Activated CD8-positive, alpha-beta memory T cell treated with anti-CD3 and anti-CD28 coated beads for 4 hours (primary cell): ENCODE data around the gene FOXO4.

Experiments used
- DNase-seq, 2 donors: peaks; one replicate each; pipeline ENCODE4 v3.0.0-alpha.2; 2020; ENCODE audit warnings: low read depth in 2 of 2

FOXO4 gene

GRCh38 chrX:71098951-71099506 is 3.4 kb downstream of the FOXO4 start:
- DNase-seq, result no peak

- DNase-seq, result no peak
Observed at GRCh38 chrX:71099736-71100135, 4.1 kb downstream of the FOXO4 start.

GRCh38 chrX:71100581-71101505 is 5.2 kb downstream of the FOXO4 start:
- DNase-seq, result no peak

- DNase-seq, result no peak
Observed at GRCh38 chrX:71102292-71102691, 6.6 kb downstream of the FOXO4 start.

- DNase-seq, result peak in 1 of 2 donors; percentile 25
Observed at GRCh38 chrX:71103110-71103983, 7.7 kb downstream of the FOXO4 start.

- no peak for DNase-seq
Observed at GRCh38 chrX:71105628-71106027, 10.0 kb downstream of the FOXO4 start.

- DNase-seq, result no peak
Observed at GRCh38 chrX:71106427-71106826, 10.8 kb downstream of the FOXO4 start, which contains the start of gene CXorf65. Gene CXorf65, minus strand, starts transcription at chrX:71106740. Its CDS starts 184 bp downstream, at chrX:71106556.

- DNase-seq, result no peak
Observed at GRCh38 chrX:71107245-71107644, 11.6 kb downstream of the FOXO4 start.

- DNase-seq, result no peak
Observed at GRCh38 chrX:71107762-71108360, 12.2 kb downstream of the FOXO4 start.

GRCh38 chrX:71109051-71109450 is 13.4 kb downstream of the FOXO4 start:
- DNase-seq, result no peak

- DNase-seq, result peak; percentile 66 to 72
Observed at GRCh38 chrX:71111141-71111843, 15.6 kb downstream of the FOXO4 start, which contains the start of gene IL2RG. Gene IL2RG, minus strand, starts transcription at chrX:71111577. Its CDS starts 38 bp downstream, at chrX:71111539.

- DNase-seq, result no peak
Observed at GRCh38 chrX:71111921-71112431, 16.3 kb downstream of the FOXO4 start.

GRCh38 chrX:71117358-71117757 is 21.7 kb downstream of the FOXO4 start:
- no peak for DNase-seq

GRCh38 chrX:71118032-71118984 is 22.7 kb downstream of the FOXO4 start, which contains the start of gene MED12:
Gene MED12, plus strand, starts transcription at chrX:71118596. Its CDS starts 159 bp downstream, at chrX:71118755.
- DNase-seq, result peak; percentile 56 to 63

- no peak for DNase-seq
Observed at GRCh38 chrX:71118985-71119535, 23.4 kb downstream of the FOXO4 start.

GRCh38 chrX:71128166-71128833 is 32.6 kb downstream of the FOXO4 start:
- no peak for DNase-seq

GRCh38 chrX:71128915-71129765 is 33.5 kb downstream of the FOXO4 start:
- DNase-seq, result peak; percentile 54 to 57

- DNase-seq, result no peak
Observed at GRCh38 chrX:71131510-71131909, 35.9 kb downstream of the FOXO4 start.
